HAP-1 (cell line): ENCODE data around the gene PROB1.
"Not testable (repeated sequence)": the region's sequence is repeated elsewhere in the genome, so short reads cannot be mapped to it uniquely, and the experiment has no call there.

Experiments used
- DNase-seq, 2 experiments: peaks; one replicate each; pipeline ENCODE4 v3.0.0-alpha.2; 2016 to 2020; ENCODE audit warnings: low spot score in 2 of 2
- H3K27me3 ChIP-seq: fragments of 250-450 bp; sonication (Bioruptor Pico); 2 replicates; pipeline ENCODE4 v1.5.1; 2020; ENCODE audit warnings: low read depth, mild to moderate bottlenecking, moderate library complexity
- H3K36me3 ChIP-seq: fragments of 250-450 bp; sonication (Bioruptor Pico); replicated peaks from 2 replicates; pipeline ENCODE4 v1.5.1; 2020; ENCODE audit warnings: mild to moderate bottlenecking
- H3K4me1 ChIP-seq: fragments of 250-450 bp; sonication (Bioruptor Pico); 2 replicates; pipeline ENCODE4 v1.5.1; 2020; ENCODE audit warnings: mild to moderate bottlenecking
- H3K4me3 ChIP-seq: fragments of 250-450 bp; sonication (Bioruptor Pico); 2 replicates; pipeline ENCODE4 v1.5.1; 2020; ENCODE audit warnings: mild to moderate bottlenecking, moderate library complexity
- H3K9me3 ChIP-seq: fragments of 250-450 bp; sonication (Bioruptor Pico); 2 replicates; pipeline ENCODE4 v1.5.1; 2020; ENCODE audit warnings: mild to moderate bottlenecking, moderate library complexity
- in situ Hi-C: fragments of 300-500 bp; cut with MboI; formaldehyde crosslinking; loops from 3 replicates; pipeline ENCODE4 v1.14.3; 2020; ENCODE audit warnings: low sequenced_read_pairs, inconsistent platforms, mixed read lengths

The PROB1 gene

GRCh38 chr5:139419226-139420192 lies 24.6 kb upstream of the PROB1 start:
- DNase-seq: peak in 1 of 2 experiments; percentile 6
- H3K27me3 ChIP-seq: no peaks in the 10 kb centered on the region
- no peaks in the 10 kb centered on the region for H3K9me3 ChIP-seq
- peaks cover 12% of the 10 kb centered on the region for H3K4me1 ChIP-seq
- peaks cover 6% of the 10 kb centered on the region for H3K36me3 ChIP-seq
- H3K4me3 ChIP-seq: no peak overlapping the region
- in situ Hi-C loops: loop anchor here (5.0 to 10.0 kb wide), 2 partner anchors 98 to 195 kb away; no protein-coding TSS in a partner anchor

- DNase-seq: no peak
- H3K36me3 ChIP-seq: peaks cover 6% of the 10 kb centered on the region
- H3K4me3 ChIP-seq: no peak overlapping the region
- in situ Hi-C loops: no loop called here
- H3K9me3 ChIP-seq: no peaks in the 10 kb centered on the region
- H3K27me3 ChIP-seq: no peaks in the 10 kb centered on the region
- peaks cover 14% of the 10 kb centered on the region for H3K4me1 ChIP-seq
Measured at GRCh38 chr5:139418793-139419192, 23.9 kb upstream of the PROB1 start.

DNA sequence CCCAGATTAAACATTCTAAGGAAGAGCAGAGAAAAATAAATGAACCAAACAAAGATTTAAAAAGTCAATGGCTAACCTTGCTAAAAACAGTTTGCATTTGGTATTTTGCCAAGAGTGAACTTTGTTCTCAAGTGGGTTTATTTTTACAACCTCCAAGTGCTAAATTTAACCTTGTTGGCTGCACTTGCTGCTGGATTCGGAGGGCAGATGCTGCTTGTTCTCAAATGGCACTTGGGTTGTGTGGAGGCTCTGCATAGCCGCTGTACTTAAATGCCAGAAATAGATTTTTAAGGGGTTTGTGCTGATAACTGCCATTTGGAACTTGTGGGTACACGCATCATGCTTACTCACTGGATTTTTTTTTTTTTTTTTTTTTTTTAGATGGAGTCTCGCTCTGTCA lies 22.3 kb upstream of the PROB1 start:
- Histone ChIP-seq H3K36me3 (peaks cover 6% of the 10 kb centered on the region), H3K27me3 (no peaks in the 10 kb centered on the region), H3K4me3 (no peak overlapping the region), H3K4me1 (peaks cover 14% of the 10 kb centered on the region), H3K9me3 (no peaks in the 10 kb centered on the region)
- in situ Hi-C loops: no loop called here
- no peak for DNase-seq

DNA sequence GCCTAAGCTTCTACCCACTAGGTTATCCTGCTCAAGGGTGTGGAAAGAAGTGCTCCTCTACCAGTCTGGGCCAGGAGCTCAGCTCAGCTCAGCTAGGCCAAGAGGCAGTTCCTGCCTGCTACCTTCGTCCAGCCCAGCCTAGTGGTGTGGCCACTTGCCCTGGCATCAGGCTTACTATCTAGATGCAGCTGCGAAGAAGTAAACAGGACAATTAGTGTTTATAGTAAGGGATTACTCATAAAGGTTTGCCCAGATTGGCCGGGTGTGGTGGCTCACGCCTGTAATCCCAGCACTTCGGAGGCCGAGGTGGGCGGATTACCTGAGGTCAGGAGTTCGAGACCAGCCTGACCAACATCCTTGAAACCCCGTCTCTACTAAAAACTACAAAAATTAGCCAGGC lies 21.7 kb upstream of the PROB1 start:
- DNase-seq: no peak
- Histone ChIP-seq H3K36me3 (peaks cover 6% of the 10 kb centered on the region), H3K9me3 (no peaks in the 10 kb centered on the region), H3K4me1 (peaks cover 14% of the 10 kb centered on the region), H3K27me3 (no peaks in the 10 kb centered on the region), H3K4me3 (no peak overlapping the region)
- in situ Hi-C loops: no loop called here

- DNase-seq: no peak
- Histone ChIP-seq H3K27me3 (no peaks in the 10 kb centered on the region), H3K4me3 (no peak overlapping the region), H3K36me3 (peaks cover 6% of the 10 kb centered on the region), H3K9me3 (no peaks in the 10 kb centered on the region), H3K4me1 (peaks cover 14% of the 10 kb centered on the region)
- in situ Hi-C loops: no loop called here
Measured at GRCh38 chr5:139415869-139416268, 21.0 kb upstream of the PROB1 start.

GRCh38 chr5:139415221-139415861 lies 20.4 kb upstream of the PROB1 start:
- Histone ChIP-seq H3K27me3 (no peaks in the 10 kb centered on the region), H3K4me1 (peaks cover 14% of the 10 kb centered on the region), H3K9me3 (no peaks in the 10 kb centered on the region), H3K4me3 (no peak overlapping the region), H3K36me3 (peaks cover 6% of the 10 kb centered on the region)
- DNase-seq: peak; percentile 66 to 69
- in situ Hi-C loops: no loop called here

GRCh38 chr5:139414581-139415130 lies 19.8 kb upstream of the PROB1 start:
- in situ Hi-C loops: no loop called here
- no peaks in the 10 kb centered on the region for H3K27me3 ChIP-seq
- DNase-seq: no peak
- peaks cover 6% of the 10 kb centered on the region for H3K36me3 ChIP-seq
- H3K4me3 ChIP-seq: no peak overlapping the region
- H3K9me3 ChIP-seq: no peaks in the 10 kb centered on the region
- H3K4me1 ChIP-seq: peaks cover 14% of the 10 kb centered on the region

- Histone ChIP-seq H3K9me3 (no peaks in the 10 kb centered on the region), H3K4me1 (peaks cover 14% of the 10 kb centered on the region), H3K4me3 (no peak overlapping the region), H3K36me3 (peaks cover 6% of the 10 kb centered on the region), H3K27me3 (no peaks in the 10 kb centered on the region)
- in situ Hi-C loops: no loop called here
- no peak for DNase-seq
Measured at GRCh38 chr5:139413963-139414362, 19.1 kb upstream of the PROB1 start.

GRCh38 chr5:139413153-139413552 lies 18.2 kb upstream of the PROB1 start:
- in situ Hi-C loops: no loop called here
- Histone ChIP-seq H3K4me1 (peaks cover 14% of the 10 kb centered on the region), H3K4me3 (no peak overlapping the region), H3K27me3 (no peaks in the 10 kb centered on the region), H3K36me3 (peaks cover 6% of the 10 kb centered on the region), H3K9me3 (no peaks in the 10 kb centered on the region)
- DNase-seq: no peak

- no peak for DNase-seq
- no peaks in the 10 kb centered on the region for H3K27me3 ChIP-seq
- no peaks in the 10 kb centered on the region; the same call in 1 of the 2 replicates for H3K36me3 ChIP-seq
- in situ Hi-C loops: no loop called here
- H3K9me3 ChIP-seq: no peaks in the 10 kb centered on the region
- no peak overlapping the region for H3K4me3 ChIP-seq
- peaks cover 14% of the 10 kb centered on the region for H3K4me1 ChIP-seq
Measured at GRCh38 chr5:139410993-139411828, 16.3 kb upstream of the PROB1 start.

GRCh38 chr5:139410121-139410992 lies 15.5 kb upstream of the PROB1 start:
- Histone ChIP-seq H3K36me3 (no peaks in the 10 kb centered on the region), H3K27me3 (no peaks in the 10 kb centered on the region), H3K4me1 (peaks cover 11% of the 10 kb centered on the region), H3K4me3 (no peak overlapping the region), H3K9me3 (no peaks in the 10 kb centered on the region)
- in situ Hi-C loops: no loop called here
- no peak for DNase-seq

DNA sequence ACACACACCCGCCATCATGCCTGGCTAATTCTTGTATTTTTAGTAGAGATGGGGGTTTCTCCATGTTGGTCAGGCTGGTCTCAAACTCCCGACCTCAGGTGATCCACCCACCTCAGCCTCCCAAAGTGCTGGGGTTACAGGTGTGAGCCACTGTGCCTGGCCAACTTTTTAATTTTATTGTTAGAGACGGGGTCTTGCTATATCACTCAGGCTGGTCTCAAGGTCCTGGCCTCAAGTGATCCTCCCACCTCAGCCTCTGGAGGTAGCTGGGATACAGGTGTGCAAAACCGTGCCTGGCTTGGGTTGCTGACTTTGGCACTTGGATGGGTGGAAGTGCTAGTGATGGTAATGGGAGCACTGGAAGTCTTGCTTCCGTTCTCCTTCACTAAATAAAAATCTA lies 14.2 kb upstream of the PROB1 start:
- H3K4me1 ChIP-seq, H3K9me3 ChIP-seq, H3K27me3 ChIP-seq, H3K36me3 ChIP-seq, H3K4me3 ChIP-seq, in situ Hi-C loops, DNase-seq: not testable (repeated sequence)

DNA sequence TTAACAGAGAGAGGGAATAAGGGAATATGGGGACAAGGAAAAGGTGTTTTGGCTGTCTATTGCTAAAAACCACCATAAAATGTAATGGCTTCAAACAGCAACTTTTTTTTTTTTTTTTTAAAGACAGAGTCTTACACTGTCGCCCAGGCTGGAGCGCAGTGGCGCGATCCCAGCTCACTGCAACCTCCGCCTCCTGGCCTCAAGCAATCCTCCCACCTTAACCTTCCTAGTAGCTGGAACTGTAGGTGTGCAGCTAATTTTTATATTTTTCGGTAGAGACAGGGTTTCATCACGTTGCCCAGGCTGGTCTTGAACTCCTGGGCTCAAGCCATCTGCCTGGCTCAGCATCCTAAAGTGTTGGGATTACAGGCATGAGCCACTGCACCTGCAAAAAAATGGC lies 13.3 kb upstream of the PROB1 start:
- in situ Hi-C loops: no loop called here
- DNase-seq: no peak
- Histone ChIP-seq H3K4me1 (peaks cover 9% of the 10 kb centered on the region), H3K4me3 (no peak overlapping the region), H3K36me3 (no peaks in the 10 kb centered on the region), H3K9me3 (no peaks in the 10 kb centered on the region), H3K27me3 (no peaks in the 10 kb centered on the region)
